ENCODE results near the gene TMEM74B.
"Not testable (repeated sequence)": the region's sequence is repeated elsewhere in the genome, so short reads cannot be mapped to it uniquely, and the experiment has no call there.

TMEM74B gene

GRCh38 chr20:1184638-1185315 lies at the start of gene TMEM74B:
TMEM74B (minus strand) TSS chr20:1184981; CDS start chr20:1183801, 1,180 bp downstream.
- no peak for DNase-seq

DNA sequence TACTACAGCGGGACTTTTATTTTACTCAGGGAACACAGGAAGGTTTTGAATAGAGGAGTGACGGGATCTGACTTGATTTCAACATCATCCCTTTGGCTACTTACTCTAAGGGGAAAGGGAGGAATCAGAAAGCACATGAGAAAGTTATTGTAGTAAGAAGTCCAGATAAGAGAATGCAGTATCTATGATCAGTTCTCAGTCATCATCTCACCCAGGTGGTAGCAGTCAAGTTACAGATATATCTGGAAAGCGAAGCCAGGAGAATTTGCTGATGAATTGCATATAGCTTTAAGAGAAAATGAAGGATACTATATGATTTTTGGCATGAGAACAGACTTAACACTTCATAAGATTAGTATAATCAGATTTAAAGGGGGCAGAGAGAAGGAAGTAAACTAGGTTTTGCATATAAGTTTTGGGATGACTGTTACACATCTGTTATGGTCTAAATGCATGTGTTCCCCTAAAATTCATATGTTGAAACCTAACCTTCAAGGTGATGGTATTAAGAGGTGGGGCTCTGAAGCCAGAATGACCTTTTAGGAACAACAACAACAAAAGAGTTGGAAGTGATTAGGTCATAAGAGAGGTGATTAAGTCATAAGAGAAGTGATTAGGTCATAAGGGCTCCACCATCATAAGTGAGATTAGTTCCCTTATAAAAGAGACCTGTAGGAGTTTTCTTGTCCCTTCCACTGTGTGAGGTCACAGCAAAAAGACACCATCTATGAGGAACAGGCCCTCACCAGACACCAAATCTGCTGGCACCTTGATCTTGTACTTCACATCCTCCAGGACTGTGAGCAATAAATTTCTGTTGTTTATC lies 47.7 kb upstream of the TMEM74B start:
- no peak for DNase-seq

- DNase-seq: no peak
These were observed 44.8 kb upstream of the TMEM74B start for GRCh38 chr20:1229541-1229940.

DNA sequence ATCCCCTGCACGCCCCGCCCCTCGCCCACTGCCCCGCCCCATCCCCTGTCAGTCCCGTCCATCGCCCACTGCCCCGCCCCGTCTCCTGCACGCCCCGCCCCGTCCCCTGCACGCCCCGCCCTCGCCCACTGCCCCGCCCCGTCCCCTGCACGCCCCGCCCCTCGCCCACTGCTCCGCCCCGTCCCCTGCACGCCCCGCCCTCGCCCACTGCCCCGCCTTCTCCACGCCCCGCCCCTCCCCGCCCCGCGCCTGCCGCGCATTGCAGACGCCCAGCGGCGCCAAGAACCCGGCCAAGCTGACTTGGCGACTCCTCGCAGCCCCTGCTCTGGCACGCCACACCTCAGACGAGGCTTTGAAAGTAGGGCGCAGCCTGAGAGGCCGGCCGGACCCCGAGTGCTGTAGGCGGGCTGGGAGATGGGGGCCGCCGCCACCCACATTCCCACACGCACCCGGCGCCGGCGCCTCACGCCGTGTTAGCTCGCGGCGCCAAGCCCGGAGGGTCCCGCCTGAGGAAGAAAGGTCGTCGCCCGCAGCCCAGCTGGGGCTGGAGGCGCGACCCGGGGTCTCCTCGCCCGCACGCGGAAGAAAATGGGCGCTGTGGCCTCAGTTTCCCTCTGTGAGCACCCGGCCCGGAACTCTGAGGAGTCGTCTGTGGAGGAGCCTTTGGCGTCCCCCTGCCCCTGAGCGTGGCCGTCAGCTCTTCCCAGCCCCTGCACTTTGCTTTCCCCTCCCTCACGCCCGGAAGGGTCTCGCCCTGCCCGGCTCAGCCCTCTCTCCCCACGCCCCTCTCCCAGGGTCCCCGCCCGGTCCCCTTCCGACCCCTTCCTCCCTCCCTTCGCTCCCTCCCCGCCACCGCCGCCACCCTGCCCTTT lies 41.2 kb upstream of the TMEM74B start, which contains the start of gene RAD21L1:
TSS of gene RAD21L1 (plus strand) at position 262 of the 872 bp plus-strand sequence. CDS start 2,410 bp downstream, outside the sequence.
- DNase-seq: no peak

DNA sequence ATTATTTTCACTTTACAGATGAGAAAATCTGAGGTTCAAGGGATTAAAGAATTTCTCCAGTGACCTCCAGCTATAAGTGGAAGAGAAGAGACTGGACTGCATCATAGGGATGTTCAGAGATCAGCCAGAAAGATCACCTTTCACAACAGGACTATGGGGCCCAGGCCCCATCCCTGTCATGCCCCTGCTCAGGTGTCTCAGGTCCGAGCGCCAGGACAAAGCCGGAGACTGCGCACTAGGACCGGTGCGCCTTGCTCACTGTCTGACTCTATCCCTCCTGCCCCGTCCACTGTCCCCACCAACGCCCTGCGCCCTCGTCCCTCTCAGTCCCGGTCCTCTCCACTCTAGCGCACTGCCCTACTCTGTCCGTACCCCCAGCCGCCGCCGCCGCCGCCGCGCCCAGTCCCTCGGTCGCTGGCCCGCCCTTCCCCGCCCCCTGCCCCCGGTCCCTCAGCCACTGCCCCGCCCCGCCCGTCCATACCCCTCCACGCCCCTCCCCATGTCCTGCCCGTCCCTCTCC lies 40.5 kb upstream of the TMEM74B start:
- DNase-seq: no peak

DNA sequence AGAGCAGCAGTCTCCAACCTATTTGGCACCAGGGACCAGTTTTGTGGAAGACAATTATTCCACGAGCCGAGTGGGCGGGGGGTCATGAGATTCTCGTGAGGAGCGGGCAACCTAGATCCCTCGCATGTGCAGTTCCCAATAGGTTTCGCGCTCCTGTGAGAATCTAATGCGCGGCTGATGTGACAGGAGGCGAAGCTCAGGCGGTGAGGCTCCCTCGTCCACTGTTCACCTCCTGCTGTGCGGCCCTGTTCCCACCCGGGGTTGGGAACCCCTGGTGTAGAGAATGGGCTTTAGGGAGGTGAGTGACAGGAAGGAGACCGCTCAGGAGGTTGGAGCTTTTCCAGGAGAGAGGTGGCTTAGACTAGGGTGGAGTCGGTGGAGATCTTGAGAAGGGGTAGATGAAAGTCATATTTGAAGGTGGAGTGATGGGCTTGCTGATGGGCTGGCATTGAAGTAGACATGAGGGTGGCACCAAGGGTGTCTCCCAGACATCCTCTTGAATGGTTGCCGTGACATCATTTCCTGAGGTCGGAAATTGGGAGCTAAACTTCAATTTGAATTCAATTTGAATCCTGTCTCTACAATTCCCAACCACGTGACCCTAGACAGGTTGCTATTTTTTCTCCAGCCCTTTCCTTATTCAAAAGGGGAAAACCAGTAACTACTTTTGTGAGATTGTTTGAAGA lies 39.6 kb upstream of the TMEM74B start:
- no peak for DNase-seq

DNA sequence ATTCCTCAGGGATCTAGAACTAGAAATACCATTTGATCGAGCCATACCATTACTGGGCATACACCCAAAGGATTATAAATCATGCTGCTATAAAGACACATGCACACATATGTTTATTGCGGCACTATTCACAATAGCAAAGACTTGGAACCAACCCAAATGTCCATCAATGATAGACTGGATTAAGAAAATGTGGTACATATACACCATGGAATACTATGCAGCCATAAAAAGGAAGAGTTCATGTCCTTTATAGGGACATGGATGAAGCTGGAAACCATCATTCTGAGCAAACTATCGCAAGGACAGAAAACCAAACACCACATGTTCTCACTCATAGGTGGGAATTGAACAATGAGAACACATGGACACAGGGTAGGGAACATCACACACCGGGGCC lies 38.0 kb upstream of the TMEM74B start:
- DNase-seq: not testable (repeated sequence)

DNA sequence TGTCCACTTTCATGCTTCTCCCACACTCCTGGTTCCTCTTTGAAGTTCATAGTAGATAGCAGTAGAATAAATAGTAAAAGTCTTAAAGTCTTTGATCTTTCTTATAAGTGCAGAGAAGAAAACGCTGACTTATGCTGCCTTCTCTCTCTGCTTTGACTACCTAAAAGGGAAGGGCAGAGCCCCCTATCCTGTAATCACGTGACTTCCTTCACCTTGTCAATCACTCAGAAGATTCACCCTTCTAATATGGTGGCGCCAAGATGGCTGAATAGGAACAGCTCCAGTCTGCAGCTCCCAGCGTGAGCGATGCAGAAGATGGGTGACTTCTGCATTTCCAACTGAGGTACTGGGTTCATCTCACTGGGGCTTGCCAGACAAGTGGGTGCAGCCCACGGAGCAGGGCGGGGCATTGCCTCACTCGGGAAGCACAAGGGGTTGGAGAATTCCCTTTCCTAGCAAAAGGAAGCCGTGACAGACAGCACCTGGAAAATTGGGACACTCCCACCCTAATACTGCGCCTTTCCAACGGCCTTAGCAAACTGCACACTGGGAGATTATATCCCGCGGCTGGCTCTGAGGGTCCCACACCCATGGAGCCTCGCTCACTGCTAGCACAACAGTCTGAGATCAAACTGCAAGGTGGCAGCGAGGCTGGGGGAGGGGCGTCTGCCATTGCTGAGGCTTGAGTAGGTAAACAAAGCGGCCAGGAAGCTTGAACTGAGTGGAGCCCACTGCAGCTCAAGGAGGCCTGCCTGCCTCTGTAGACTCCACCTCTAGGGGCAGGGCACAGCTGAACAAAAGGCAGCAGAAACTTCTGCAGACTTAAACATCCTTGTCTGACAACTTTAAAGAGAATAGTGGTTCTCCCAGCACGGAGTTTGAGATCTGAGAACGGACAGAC lies 32.0 kb upstream of the TMEM74B start:
- not testable (repeated sequence) for DNase-seq

GRCh38 chr20:1215386-1216170 lies 30.8 kb upstream of the TMEM74B start:
- DNase-seq: no peak

DNA sequence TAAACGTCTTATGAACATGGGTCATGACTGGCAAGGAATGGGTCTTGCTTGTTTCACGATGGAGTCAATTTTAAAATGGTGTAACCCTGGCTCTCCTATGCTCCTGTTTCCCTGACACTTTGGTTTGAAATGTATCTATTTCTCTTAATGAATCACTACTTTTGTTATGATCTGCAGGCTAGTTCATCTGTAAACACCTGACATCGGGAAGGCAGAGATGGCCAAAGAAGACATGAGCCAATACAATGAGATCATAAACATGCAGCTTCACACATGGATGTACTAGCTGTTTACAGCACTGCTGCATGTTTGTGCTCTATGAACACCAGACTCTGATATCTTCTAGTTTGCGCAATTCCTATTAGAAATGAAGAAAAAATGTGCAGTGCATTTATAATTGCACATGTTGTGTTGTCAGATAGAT lies 30.1 kb upstream of the TMEM74B start:
- no peak for DNase-seq

- peak; percentile 49 for DNase-seq
These were observed 28.0 kb upstream of the TMEM74B start for GRCh38 chr20:1212607-1213396.

- no peak for DNase-seq
These were observed 27.2 kb upstream of the TMEM74B start for GRCh38 chr20:1212023-1212422.

- DNase-seq: no peak
These were observed 25.7 kb upstream of the TMEM74B start for GRCh38 chr20:1210501-1210900.

- no peak for DNase-seq
These were observed 24.9 kb upstream of the TMEM74B start for GRCh38 chr20:1209447-1210387.

GRCh38 chr20:1207293-1207878 lies 22.6 kb upstream of the TMEM74B start:
- no peak for DNase-seq

GRCh38 chr20:1206366-1207148 lies 21.8 kb upstream of the TMEM74B start:
- DNase-seq: no peak

DNA sequence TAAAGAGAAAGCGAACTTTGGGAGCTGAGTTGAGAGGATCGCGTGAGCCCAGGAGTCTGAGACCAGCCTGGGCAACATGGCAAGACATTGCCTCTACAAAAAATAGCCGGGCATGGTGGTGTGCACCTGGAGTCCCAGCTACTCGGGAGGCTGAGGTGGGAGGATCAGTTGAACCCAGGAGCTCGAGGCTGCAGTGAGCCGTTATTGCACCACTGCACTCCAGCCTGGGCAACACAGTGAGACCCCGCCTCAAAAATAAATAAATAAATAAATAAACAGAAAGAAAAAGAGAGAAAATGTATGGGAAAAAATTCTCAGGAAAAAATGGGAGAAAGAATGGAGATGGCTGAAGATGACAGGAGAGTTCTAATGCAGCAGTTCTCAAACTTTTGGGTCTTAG lies 21.0 kb upstream of the TMEM74B start:
- DNase-seq: no peak
